Lower lobe of right lung (tissue), 2 donors: ENCODE results near the gene EPS15. TPM values are rescaled to one million over a fixed set of nuclear protein-coding genes. Genes with fewer than 3 reads are reported as not detected.

Source experiments
- ATAC-seq, 2 donors: fragments of 200-7000 bp; cut with Tn5 transposase; one replicate each; pipeline ENCODE4 v1.9.1; 2020 to 2022; ENCODE audit warnings: mild to moderate bottlenecking in 2 of 2, moderate library complexity in 2 of 2
- DNase-seq: peaks from one replicate; pipeline ENCODE4 v3.0.0-alpha.2; 2020
- H3K27ac ChIP-seq: fragments of 200-600 bp; one replicate; pipeline ENCODE4 v1.8.0; 2022
- H3K27me3 ChIP-seq: fragments of 200-600 bp; one replicate; pipeline ENCODE4 v1.8.0; 2022; ENCODE audit warnings: low read depth
- H3K36me3 ChIP-seq: fragments of 200-600 bp; one replicate; pipeline ENCODE4 v1.8.0; 2022; ENCODE audit warnings: mild to moderate bottlenecking
- H3K4me1 ChIP-seq: fragments of 200-600 bp; one replicate; pipeline ENCODE4 v1.8.0; 2022
- H3K4me3 ChIP-seq: fragments of 200-600 bp; one replicate; pipeline ENCODE4 v1.8.0; 2022; ENCODE audit warnings: mild to moderate bottlenecking
- H3K9me3 ChIP-seq: fragments of 200-600 bp; one replicate; pipeline ENCODE4 v1.8.0; 2022
- intact Hi-C: fragments of 100-400 bp; cut with DNase I; formaldehyde crosslinking; loops from one replicate; pipeline ENCODE4 v1.11.0; 2022
- total RNA-seq: library from RNA; stranded (reverse); fragmentation: NEBNext Ultra II Directional; extraction: Animal tissue kit (Norgen Biotek cat#: 25700); gene quantifications from one replicate; pipeline ENCODE4 v1.2.1, GENCODE V29; 2021
- TF ChIP-seq, protein P1 (sequence below): fragments of 200-600 bp; IDR thresholded peaks from one replicate; pipeline ENCODE4 v1.8.0; 2022; ENCODE audit warnings: antibody characterized with exemption, mild to moderate bottlenecking
- donor health status: DM: no; HTN: yes; CAD: no; lungs with severe emphysema.

The EPS15 gene
- total RNA-seq, 1 donor from 2014 or later, result 90.2 TPM

DNA sequence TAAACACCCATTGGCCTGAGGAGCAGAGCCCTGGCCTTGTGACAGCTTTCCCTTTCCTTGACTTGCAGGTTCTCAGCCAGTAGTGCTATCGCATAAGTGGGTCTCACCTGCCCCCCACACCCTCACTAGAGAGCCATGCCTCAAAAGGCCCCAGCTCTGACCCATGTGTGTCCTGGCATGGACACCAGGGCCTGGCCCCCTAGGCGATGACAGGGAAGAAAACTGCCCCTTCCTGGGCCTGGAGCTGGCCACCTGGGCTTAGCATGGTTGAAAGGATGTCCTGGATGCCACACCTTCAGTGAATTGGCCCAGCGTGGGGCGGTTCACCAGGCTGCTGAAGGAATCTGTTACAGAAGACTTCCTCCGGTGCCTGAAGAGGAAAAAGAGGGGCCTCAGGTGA, 207.2 kb downstream of the EPS15 start:
- H3K27ac ChIP-seq, result no peak overlapping the region
- H3K4me1 ChIP-seq, result peaks cover 15% of the 10 kb centered on the region
- H3K36me3 ChIP-seq, result no peaks in the 10 kb centered on the region
- TF ChIP-seq, protein P1, sequence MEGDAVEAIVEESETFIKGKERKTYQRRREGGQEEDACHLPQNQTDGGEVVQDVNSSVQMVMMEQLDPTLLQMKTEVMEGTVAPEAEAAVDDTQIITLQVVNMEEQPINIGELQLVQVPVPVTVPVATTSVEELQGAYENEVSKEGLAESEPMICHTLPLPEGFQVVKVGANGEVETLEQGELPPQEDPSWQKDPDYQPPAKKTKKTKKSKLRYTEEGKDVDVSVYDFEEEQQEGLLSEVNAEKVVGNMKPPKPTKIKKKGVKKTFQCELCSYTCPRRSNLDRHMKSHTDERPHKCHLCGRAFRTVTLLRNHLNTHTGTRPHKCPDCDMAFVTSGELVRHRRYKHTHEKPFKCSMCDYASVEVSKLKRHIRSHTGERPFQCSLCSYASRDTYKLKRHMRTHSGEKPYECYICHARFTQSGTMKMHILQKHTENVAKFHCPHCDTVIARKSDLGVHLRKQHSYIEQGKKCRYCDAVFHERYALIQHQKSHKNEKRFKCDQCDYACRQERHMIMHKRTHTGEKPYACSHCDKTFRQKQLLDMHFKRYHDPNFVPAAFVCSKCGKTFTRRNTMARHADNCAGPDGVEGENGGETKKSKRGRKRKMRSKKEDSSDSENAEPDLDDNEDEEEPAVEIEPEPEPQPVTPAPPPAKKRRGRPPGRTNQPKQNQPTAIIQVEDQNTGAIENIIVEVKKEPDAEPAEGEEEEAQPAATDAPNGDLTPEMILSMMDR, result no peak
- H3K4me3 ChIP-seq, result no peak overlapping the region
- H3K27me3 ChIP-seq, result no peaks in the 10 kb centered on the region
- intact Hi-C loops, result no loop called here
- DNase-seq (no peak), ATAC-seq (no peak)
- H3K9me3 ChIP-seq, result no peaks in the 10 kb centered on the region

DNA sequence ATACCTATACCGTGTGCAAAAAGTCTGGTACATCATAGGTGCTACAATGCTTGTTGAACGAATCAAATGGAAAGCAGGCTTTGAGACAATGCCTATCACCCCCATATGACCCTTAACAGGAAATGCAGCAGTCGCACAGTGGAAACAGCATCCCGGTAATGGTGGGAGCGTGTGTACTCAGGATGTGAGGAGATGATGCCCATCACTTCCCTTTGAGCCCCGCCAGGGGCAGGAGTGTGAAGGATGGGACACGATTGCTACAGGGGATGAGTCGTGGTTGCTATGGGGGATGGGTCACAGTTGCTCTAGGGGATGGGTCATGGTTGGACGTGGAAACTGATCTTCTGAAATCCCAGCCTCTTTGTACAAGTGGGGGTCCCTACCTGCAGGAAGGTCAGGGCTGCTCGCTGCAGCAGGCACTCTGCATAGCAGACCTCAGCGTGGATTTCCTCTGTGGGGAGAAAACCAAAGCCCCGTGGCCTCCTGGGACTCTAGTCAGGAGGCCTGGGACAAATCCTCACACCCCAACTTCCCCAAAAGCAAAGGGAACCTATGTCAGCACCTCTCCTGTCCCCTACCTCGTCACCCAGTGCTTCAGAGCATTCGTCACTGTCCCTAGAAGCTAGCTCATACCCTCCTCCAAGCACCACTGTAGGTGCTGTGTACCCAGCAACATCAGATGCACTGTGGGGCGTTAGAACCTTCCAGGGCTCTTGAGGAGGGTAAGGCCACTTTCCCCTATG, 208.0 kb downstream of the EPS15 start:
- Histone ChIP-seq H3K36me3 (no peaks in the 10 kb centered on the region), H3K9me3 (no peaks in the 10 kb centered on the region), H3K4me3 (no peak overlapping the region), H3K4me1 (peaks cover 15% of the 10 kb centered on the region), H3K27ac (no peak overlapping the region), H3K27me3 (no peaks in the 10 kb centered on the region)
- intact Hi-C loops, result no loop called here
- DNase-seq (no peak), ATAC-seq (no peak)
- TF ChIP-seq, protein P1, result no peak

DNA sequence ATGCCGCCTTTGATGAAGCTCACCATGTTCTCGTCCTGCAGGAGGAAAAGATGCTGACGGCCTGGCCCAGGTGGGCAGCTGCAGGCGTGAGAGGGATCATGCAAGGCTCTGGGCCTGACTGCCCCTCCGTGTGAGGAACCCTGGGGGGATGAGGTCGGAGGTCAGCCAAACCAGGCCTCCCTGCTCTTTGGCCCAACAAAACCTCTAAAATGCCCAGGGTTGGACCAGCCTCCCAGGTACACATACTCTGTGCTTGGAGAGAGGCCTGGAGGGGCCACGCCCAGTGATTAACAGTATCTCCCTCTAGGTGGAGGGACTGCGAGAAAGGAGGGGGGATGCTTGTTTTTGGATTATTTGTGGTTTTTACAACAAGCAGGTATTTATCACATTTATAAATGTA, 209.8 kb downstream of the EPS15 start:
- no peak overlapping the region for H3K27ac ChIP-seq
- TF ChIP-seq, protein P1, result no peak
- no peak overlapping the region for H3K4me3 ChIP-seq
- DNase-seq, result no peak
- H3K36me3 ChIP-seq, result no peaks in the 10 kb centered on the region
- no peaks in the 10 kb centered on the region for H3K27me3 ChIP-seq
- no peaks in the 10 kb centered on the region for H3K9me3 ChIP-seq
- no peak for ATAC-seq
- intact Hi-C loops, result no loop called here
- H3K4me1 ChIP-seq, result peaks cover 9% of the 10 kb centered on the region

DNA sequence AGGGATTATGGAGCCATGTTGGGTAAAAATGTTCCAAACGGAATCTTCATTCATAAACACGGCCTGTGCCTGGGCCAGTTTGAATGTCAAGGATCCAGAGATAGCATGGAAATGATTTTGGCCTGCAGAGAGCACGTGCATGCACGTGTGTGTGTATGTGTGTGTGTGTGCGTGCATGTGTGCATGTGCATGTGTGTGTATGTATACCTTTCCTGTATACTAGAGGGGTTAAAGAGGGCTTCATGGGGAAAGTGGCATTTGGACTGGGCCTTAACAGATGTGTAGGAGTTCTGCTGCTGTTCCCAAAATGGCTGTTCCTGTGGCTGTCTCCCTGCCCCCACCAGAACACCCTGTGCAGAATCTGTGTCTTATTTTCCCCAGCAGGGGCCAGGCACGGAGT, 210.4 kb downstream of the EPS15 start:
- DNase-seq (no peak), ATAC-seq (no peak)
- TF ChIP-seq, protein P1, result no peak
- no peaks in the 10 kb centered on the region for H3K36me3 ChIP-seq
- H3K9me3 ChIP-seq, result no peaks in the 10 kb centered on the region
- H3K4me3 ChIP-seq, result no peak overlapping the region
- peaks cover 4% of the 10 kb centered on the region for H3K4me1 ChIP-seq
- intact Hi-C loops, result no loop called here
- H3K27me3 ChIP-seq, result no peaks in the 10 kb centered on the region
- no peak overlapping the region for H3K27ac ChIP-seq

DNA sequence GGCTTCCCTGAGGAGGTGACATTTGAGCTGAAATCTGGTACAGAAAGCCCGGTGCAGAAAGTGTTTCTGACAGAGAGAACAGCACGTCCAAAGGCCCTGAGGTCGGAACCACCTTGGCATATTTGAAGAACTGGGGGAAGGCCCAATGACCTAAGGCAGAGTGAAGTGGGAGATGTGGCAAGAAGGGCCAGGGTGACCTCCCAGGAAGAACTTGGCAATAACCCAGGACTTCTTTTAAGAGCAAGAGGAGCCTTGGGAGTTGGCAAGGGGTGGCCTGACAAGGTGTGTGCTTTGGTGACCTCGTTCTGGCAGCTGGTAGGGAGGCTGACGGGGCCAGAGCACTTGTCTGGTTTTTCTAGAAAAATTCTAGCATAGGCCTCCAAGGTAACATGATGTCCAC, 212.1 kb downstream of the EPS15 start:
- no peaks in the 10 kb centered on the region for H3K27me3 ChIP-seq
- H3K4me1 ChIP-seq, result peaks cover 6% of the 10 kb centered on the region
- intact Hi-C loops, result no loop called here
- TF ChIP-seq, protein P1, result no peak
- no peak for DNase-seq
- H3K36me3 ChIP-seq, result no peaks in the 10 kb centered on the region
- H3K27ac ChIP-seq, result no peak overlapping the region
- peak; percentile 6 to 51 for ATAC-seq
- no peaks in the 10 kb centered on the region for H3K9me3 ChIP-seq
- H3K4me3 ChIP-seq, result no peak overlapping the region
